ENCODE results near the gene GALNT2.

GALNT2 gene

GRCh38 chr1:230264342-230264741, 197.3 kb downstream of the GALNT2 start:
- Histone ChIP-seq H3K36me3 (ENCODE audit: insufficient read depth, low read length) (peaks cover 99% of the 10 kb centered on the region), H4K20me1 (ENCODE audit: insufficient read depth, low read length) (peaks cover 53% of the 10 kb centered on the region), H3K4me1 (ENCODE audit: insufficient read depth, low read length) (no peaks in the 10 kb centered on the region), H3K79me2 (ENCODE audit: insufficient read depth, low read length) (peaks cover 31% of the 10 kb centered on the region), H3K27me3 (ENCODE audit: insufficient read depth, low read length, poor library complexity) (no peaks in the 10 kb centered on the region), H3K4me3 (ENCODE audit: low read depth in 1 of 2, low read length in 2 of 2) (no peak overlapping the region), H2AFZ (ENCODE audit: low read depth, low read length) (no peak overlapping the region), H3K27ac (ENCODE audit: low read length) (0 out of 2 replicates have a peak overlapping the region, but pooled peaks have one; percentile 4), H3K9me3 (ENCODE audit: insufficient read depth, low read length, severe bottlenecking) (no peaks in the 10 kb centered on the region), H3K9ac (ENCODE audit: low read depth, low read length) (no peak overlapping the region), H3K4me2 (ENCODE audit: insufficient read depth, low read length) (no peak overlapping the region)
- no peak for DNase-seq
- no peak for ATAC-seq (ENCODE audit: insufficient read depth, low read depth)
- TF ChIP-seq EZH2 (IDR thresholded peaks at IDR 0.05; ENCODE audit: borderline replicate concordance, low read depth, low read length, severe bottlenecking): no peak
- TF ChIP-seq CTCF (IDR thresholded peaks at IDR 0.05; ENCODE audit: borderline replicate concordance, extremely low read depth, low read length, poor library complexity, severe bottlenecking): no peak

DNA sequence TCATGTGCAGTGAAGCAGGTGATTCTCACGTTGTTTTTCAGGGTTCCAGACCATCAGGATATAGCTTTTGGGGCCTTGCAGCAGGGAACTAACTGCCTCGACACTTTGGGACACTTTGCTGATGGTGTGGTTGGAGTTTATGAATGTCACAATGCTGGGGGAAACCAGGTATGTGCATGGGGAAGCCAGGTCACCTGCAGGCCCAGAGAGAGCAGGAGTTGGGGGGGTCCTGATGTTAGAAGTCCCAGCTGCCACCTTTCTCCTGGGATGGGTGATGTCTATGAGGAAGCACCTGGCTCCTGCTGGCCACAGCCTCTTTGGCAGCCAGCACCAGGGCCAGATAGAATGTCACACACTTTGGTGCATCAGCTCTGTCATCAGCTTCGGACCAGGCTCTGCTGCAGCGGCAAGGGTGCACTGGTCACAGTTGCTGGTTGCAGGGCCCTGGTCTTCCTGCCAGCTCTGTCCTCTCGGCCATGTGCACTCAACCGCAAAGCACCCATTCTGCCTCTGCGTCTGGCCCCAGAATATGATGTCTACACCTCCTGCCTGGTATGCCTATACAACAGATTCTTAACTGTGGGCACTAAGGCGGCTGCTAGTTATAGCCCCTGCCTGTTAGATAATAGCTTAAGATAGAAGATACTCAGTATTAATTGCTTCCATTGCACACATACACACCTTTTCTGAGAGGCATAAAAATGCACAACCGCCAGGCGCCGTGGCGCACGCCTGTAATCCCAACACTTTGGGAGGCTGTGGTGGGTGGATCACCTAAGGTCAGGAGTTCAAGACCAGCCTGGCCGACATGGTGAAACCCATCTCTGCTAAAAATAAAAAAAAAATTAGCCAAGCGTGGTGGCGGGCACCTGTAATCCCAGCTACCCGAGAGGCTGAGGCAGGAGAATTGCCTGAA, 198.4 kb downstream of the GALNT2 start:
- no peak overlapping the region for H2AFZ ChIP-seq (ENCODE audit: low read depth, low read length)
- H3K4me3 ChIP-seq (ENCODE audit: low read depth in 1 of 2, low read length in 2 of 2): no peak overlapping the region
- no peak overlapping the region for H3K4me2 ChIP-seq (ENCODE audit: insufficient read depth, low read length)
- H3K4me1 ChIP-seq (ENCODE audit: insufficient read depth, low read length): no peaks in the 10 kb centered on the region
- no peak overlapping the region for H3K9ac ChIP-seq (ENCODE audit: low read depth, low read length)
- H3K27ac ChIP-seq (ENCODE audit: low read length): no peak overlapping the region
- peaks cover 48% of the 10 kb centered on the region for H4K20me1 ChIP-seq (ENCODE audit: insufficient read depth, low read length)
- no peaks in the 10 kb centered on the region for H3K27me3 ChIP-seq (ENCODE audit: insufficient read depth, low read length, poor library complexity)
- no peak for DNase-seq
- H3K36me3 ChIP-seq (ENCODE audit: insufficient read depth, low read length): peaks cover 99% of the 10 kb centered on the region
- H3K79me2 ChIP-seq (ENCODE audit: insufficient read depth, low read length): peaks cover 23% of the 10 kb centered on the region
- TF ChIP-seq CTCF (IDR thresholded peaks at IDR 0.05; ENCODE audit: borderline replicate concordance, extremely low read depth, low read length, poor library complexity, severe bottlenecking) (no peak), EZH2 (IDR thresholded peaks at IDR 0.05; ENCODE audit: borderline replicate concordance, low read depth, low read length, severe bottlenecking) (no peak)
- ATAC-seq (ENCODE audit: insufficient read depth, low read depth): no peak
- H3K9me3 ChIP-seq (ENCODE audit: insufficient read depth, low read length, severe bottlenecking): no peaks in the 10 kb centered on the region

- no peak overlapping the region for H3K4me2 ChIP-seq (ENCODE audit: insufficient read depth, low read length)
- TF ChIP-seq CTCF (IDR thresholded peaks at IDR 0.05; ENCODE audit: borderline replicate concordance, extremely low read depth, low read length, poor library complexity, severe bottlenecking) (no peak), EZH2 (IDR thresholded peaks at IDR 0.05; ENCODE audit: borderline replicate concordance, low read depth, low read length, severe bottlenecking) (no peak)
- no peak overlapping the region for H3K9ac ChIP-seq (ENCODE audit: low read depth, low read length)
- H3K4me1 ChIP-seq (ENCODE audit: insufficient read depth, low read length): no peaks in the 10 kb centered on the region
- H3K4me3 ChIP-seq (ENCODE audit: low read depth in 1 of 2, low read length in 2 of 2): no peak overlapping the region
- H3K9me3 ChIP-seq (ENCODE audit: insufficient read depth, low read length, severe bottlenecking): no peaks in the 10 kb centered on the region
- no peak overlapping the region for H2AFZ ChIP-seq (ENCODE audit: low read depth, low read length)
- H3K36me3 ChIP-seq (ENCODE audit: insufficient read depth, low read length): peaks cover 99% of the 10 kb centered on the region
- peaks cover 19% of the 10 kb centered on the region for H3K79me2 ChIP-seq (ENCODE audit: insufficient read depth, low read length)
- no peak for ATAC-seq (ENCODE audit: insufficient read depth, low read depth)
- no peak for DNase-seq
- H3K27me3 ChIP-seq (ENCODE audit: insufficient read depth, low read length, poor library complexity): no peaks in the 10 kb centered on the region
- H3K27ac ChIP-seq (ENCODE audit: low read length): no peak overlapping the region
- peaks cover 54% of the 10 kb centered on the region for H4K20me1 ChIP-seq (ENCODE audit: insufficient read depth, low read length)
Observed at GRCh38 chr1:230266456-230266855, 199.4 kb downstream of the GALNT2 start.

Measured in DND-41 (cell line).